HuH-7 (cell line): ENCODE measurements around the gene RAD50.
"Not testable (repeated sequence)": the region's sequence is repeated elsewhere in the genome, so short reads cannot be mapped to it uniquely, and the experiment has no call there.

Experiments used
- DNase-seq: peaks from one replicate; pipeline ENCODE4 v3.0.0; 2011; ENCODE audit warnings: low spot score

The RAD50 gene

DNA sequence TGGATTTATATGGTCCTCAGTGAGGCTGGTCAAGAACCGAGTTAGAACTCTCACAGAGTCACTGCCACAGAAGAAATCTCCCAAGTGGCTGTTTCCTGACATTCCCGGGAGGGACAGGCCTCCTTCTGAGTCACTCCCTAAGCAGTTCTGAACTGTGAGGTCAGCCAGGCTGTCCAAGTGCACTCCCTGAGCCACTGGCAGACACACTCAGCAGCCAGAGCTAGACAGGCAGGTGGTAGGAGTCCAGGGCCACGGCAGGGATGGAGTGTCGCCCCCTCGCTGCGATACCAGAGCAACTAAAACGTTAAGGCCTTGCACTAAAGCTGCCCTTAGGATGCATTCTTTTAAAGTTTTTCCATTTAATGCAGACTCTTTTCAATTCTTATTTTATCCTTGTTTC is 120.4 kb downstream of the RAD50 start:
- peak; percentile 63 for DNase-seq

DNA sequence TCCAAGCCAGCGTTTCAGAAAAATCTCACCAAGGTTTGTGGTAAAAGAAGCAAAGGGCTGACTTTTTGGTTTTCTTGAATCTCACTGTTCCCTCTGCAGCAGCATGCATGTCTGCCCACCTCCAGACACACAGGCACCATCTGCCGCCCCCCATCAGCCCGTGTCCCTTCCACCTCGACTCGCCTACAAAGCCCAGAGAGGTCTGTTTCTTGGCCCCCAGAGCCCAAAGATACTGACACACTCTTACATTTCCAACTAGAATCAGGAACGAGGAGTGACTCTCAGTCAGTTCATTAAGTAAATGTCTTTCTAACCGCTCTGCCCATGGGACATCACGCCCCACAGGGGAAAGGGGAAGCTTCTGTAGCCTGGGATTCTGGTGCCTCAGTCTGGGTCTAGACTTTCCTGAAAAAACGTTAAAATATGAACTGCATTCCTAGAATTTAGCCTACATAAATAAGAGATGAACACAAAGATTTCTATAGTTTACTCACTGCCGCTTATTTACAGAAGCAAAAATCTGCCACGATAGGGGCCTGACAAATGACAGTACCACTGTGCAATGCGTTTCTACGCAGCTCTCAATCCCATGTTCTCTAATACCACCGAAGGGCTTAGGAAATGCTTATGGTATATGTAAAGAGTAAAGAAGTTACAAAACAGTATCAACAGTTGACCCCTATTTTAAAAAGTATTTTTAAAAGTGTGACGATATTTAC is 121.1 kb downstream of the RAD50 start:
- DNase-seq = no peak

DNA sequence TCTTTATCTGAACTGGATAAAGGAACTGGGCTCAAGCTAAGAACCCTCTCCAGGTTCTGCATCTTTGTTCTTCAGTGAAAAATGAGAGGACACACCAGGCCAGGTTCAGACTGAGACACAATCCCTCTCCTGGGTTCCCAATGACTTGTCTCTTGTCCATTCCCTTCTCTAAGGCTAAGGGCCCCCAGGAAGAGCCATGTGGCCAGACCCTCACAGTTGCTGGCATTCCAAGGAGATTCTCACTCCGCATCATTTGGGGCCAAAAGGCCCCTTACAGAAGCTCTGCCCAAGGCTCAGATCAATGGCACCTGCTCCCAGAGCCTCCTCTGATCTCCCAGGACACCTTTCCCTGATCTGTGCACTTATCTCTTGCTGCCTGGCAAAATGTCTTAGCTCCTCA is 122.0 kb downstream of the RAD50 start:
- DNase-seq = no peak

DNA sequence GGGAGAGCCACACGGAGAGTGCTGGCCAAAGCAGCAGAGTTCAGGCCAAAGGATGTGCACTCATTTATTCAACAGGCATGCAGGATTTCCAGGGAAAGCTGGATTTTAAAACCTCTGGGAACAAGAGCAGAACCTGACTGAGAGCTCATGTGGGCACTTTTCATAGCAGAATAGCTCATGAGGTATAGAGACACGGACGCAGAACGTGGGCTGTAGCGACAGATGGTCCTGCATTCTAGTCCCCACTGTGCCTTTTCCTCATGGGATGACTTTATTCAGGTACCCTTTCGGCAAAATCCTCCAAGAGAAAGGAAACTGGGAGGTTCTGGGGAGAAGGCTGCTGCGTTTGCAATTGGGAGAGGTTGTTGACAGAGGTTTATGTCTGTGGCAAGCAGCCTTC is 122.4 kb downstream of the RAD50 start:
- DNase-seq = no peak

DNA sequence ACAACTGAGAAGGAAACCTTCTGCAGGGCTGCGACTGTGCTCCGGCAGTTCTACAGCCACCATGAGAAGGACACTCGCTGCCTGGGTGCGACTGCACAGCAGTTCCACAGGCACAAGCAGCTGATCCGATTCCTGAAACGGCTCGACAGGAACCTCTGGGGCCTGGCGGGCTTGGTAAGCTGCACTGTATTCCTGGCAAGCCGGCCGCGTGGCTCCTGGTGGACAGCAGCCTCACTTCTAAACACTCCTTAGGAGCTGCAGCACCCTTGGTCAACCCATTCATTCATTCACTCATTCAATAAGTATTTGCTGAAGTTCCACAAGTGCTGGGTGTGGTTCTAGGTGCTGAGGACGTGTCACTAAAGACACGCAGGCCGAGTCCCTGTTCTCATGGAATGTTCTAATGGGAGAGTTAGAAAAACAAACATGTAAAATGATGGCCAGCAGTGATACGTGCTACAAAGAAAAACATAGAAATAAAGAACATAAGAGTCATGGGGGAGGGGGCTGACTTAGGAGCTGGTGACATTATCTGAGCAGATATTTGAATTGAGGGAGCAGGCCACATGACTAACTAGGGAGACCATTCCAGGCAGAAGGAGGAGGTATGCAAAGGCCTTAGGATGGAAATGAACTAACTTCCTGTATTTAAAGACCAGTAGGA is 123.1 kb downstream of the RAD50 start:
- no peak for DNase-seq

DNA sequence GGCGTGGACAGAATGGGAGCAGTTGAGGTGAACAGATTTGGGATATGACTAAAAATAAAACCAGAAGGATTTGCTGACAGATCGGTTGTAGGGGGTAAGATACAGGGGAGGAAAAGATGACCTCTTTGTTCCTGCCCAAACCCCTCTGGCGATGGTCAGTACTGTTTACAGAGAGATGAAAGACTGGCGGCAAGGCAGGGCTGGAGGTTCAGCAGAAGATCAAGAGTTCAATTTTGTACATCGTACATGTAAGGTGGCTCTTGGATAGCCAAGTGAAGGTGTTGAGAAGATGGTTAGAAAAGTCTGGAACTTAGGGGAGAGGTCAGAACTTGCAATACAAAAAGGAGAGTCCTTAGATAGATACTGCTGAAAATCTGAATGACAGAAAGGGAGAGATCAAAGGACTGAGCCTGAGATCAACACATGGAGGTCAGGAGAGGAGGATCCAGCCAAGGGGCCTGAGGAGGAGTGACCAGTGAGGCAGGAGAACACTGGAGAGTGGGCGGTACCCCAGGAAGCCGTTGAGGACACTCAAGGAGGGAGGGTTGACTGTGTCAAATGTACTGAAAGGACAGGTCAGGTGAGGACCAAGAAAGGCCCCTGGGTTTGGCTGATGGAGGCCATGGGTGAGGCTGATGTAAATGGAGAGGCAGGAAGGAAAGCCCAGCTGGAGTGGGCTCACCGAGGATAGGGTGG is 124.2 kb downstream of the RAD50 start:
- no peak for DNase-seq

DNA sequence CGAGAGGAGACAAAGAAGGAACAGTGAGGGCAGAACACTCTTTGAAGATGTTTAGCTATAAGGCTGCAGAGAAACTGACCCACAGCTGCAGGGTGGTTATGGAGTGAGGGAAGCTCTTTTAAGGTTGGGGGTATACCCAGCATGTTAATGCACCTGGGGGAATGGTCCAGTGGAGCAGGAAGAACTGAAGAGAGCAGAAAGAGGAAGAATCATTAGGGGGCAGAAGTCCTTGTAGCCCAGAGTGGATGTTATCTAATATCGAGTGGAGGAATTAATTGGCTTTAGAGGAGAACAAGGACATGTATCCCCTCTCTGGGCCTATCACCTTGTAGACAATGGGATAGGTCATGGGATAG is 124.7 kb downstream of the RAD50 start:
- no peak for DNase-seq

DNA sequence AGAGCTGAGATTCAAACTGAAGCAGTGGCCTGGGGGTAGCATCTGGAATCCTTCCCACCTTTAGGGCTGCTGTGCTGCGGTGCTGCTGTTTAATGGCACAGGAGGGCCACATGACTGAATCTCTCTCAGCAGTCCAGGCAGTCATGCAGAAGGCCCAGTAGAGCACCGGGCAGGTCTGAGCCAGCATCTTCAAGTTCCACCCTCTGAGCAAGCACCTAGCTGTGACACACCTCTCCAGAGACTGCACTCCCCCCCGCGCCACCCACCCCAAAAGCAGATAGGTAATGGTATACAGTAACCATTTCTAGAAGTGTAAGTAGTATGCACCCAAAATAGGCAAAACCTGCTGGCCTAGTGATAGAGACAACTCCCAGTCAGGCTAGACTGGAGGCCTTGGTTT is 125.2 kb downstream of the RAD50 start:
- DNase-seq = no peak

DNA sequence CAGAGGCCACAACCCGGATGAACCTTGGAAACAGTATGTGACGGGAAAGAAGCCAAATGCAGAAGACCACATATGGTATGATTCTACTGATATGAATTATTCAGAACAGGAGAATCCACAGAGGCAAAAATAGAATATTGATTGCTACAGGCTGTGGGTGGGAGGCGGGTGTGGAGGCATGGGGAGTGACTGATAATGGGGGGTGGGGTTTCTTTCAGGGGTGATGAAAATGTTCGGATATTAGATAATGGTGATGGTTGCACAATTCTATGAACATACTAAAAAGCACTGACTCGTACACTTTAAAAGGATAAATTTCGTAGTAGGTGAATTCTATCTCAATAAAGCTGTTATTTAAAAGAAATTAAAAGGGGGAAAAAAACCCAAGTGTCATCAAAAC is 127.7 kb downstream of the RAD50 start:
- no peak for DNase-seq

DNA sequence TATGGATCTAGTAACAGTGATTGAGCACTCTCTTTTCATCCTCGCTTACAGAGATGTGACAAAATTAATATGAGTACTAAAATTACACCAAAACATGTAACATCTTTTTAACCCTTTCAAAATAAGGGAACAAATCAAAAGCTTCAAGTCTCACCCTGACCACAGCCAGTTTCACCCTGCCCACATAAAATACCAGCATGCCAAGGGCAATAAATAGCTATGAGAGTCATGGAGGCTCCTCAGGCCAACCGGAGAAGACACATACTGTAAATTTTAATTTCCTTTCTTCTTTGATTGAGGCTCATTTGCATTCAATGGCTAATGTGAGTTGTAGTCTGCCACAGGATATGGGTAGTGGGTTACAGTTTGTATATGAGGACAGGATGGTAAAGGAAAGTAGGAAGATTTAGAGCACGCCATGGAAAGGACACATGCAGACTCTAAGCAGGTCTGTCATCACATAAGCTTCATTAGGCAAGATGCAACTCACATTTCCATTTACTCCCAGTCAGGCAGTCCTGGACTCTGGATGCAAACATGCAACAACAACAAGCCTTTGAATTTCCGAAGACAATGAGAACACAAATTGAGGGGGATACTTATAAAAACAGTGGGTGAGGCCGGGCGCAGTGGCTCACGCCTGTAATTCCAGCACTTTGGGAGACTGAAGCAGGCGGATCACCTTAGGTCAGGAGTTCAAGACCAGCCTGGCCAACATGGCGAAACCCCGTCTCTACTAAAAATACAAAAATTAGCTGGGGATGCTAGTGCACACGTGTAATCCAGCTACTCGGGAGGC is 128.3 kb downstream of the RAD50 start:
- no peak for DNase-seq

DNA sequence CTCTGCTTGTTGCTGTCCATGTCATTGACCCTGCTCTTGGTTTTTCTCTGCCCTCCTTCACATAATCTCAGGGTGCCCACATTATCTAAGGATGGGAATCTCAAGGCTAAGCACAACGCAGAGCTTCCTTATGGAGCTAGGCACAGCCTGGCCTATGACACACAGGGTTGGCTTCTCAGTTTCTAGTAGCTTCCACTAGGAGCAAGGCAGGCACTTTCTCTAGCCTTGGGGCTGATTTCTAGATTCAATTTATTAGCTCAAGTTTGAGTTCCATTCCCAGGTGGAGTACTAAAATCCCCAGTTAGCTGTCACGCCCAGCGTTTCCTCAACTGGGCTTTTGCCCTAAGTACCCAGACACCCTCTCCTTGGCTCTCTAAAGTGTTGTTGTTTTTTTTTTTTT is 129.4 kb downstream of the RAD50 start:
- no peak for DNase-seq

DNA sequence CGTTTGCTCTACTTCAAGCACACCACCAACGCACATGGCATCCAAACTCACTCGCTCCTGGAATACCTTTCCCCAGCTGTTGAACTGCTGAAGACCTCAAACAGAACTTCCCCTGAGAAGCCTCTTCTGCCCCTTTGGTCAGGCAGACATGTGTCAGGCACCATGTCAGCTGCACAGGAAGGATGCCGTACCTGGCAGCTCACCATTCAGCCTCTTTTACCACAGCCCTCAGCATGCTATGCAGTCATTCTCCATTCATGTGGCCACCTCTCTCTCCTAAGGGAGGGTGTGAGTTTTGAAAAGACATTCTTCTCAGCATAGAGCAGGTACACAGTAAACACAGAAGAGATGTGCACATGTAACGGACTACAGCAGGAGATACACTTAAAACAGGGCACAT is 131.2 kb downstream of the RAD50 start:
- DNase-seq = no peak

DNA sequence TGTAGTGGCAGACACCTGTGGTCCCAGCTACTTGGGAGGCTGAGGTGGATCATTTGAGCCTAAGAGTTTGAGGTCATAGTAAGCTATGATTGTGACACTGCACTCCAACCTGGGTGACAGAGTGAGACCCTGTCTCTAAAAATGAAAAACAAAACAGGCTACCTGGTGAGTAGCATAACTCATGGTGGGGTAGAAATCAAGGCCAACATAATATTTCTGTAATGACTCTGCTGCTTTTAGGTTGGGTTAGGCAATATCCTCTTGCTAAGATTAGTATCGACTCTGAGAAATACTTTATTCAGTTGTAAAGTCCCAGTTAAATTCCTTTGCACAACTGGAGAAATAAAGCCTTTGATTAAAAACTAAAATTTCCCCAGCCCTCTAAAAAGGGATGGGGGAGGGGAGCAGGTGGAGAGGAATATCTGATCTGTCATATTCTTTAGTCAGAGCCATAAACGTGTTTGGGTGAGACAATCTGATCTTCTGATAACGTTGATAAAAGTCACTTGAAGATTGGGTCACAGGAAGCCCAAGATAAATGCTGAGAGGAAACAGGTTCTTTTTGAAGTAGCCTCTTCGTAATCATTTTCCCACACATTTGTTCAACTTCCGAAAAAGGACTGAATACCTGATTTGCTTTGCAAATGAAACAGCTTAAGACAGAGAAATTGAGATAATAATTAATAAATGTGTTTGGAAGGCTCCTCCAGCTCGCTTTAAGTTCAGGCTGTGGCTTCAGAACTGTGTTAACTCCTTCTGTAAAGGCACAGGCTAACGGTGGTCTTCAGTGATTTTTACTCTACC is 132.0 kb downstream of the RAD50 start:
- no peak for DNase-seq

DNA sequence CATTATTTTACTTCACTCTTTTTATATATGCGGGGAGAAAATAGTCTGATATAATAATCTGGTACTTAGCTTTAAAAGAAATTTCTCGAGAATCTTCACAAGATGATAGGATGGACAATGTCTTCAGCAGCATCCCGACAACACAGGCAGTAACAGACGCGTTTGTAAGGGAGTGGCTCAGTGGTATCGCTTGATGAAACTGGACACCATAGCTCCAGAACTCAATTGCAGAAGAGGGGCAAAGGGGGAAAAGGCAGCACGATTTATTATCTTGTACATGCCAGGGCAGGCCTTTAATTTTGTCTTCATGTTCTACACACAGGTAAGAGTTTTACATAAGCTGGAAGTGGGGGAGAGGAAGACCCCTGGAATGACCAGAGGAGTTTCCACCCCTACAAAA is 132.7 kb downstream of the RAD50 start:
- DNase-seq = no peak

DNA sequence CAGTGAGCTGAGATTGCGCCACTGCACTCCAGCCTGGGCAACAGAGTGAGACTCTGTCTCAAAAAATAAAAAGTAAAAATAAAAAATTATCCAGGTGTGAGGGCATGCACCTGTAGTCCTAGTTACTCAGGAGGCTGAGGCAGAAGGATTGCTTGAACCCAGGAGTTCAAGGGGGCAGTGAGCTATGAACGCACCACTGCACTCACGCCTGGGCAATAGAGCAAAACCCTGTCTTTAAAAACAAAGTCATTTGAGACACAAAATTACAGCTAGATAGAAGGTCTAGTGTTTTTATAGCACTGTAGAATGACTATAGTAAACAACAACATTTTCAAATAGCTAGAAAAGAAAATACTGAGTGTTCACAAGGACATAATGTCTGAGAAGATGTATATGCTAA is 133.4 kb downstream of the RAD50 start:
- no peak for DNase-seq

DNA sequence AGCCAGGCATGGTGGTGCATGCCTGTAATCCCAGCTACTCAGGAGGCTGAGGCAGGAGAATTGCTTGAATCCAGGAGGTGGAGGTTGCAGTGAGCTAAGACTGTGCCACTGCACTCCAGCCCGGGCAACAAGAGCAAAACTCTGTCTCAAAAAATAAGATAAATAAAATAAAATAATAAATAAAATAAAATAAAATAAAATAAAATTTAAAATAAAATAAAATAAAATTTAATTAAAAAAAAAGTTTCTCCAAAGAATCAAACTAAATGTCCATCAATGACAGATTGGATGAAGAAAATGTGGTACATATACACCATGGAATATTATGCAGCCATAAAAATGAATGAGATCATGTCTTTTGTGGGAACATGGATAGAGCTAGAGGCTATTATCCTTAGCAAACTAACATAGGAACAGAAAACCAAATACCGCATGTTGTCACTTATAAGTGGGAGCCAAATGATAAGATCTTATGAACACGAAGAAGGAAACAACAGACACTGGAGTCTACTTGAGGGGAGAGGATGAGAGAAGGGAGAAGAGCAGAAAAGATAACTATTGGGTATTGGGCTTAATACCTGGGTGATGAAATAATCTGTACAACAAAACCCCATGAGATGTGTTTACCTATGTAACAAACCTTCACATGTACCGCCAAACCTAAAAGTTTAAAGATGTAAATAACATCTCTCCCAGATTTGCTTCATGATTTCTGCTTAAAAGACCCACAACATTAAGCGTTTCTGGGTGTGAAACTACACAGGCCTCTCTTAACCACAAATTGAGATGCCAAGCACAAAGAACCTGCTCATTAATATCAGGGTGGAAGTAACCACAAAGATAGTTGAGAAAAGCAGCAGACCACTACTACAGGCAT is 135.2 kb downstream of the RAD50 start:
- DNase-seq = not testable (repeated sequence)

DNA sequence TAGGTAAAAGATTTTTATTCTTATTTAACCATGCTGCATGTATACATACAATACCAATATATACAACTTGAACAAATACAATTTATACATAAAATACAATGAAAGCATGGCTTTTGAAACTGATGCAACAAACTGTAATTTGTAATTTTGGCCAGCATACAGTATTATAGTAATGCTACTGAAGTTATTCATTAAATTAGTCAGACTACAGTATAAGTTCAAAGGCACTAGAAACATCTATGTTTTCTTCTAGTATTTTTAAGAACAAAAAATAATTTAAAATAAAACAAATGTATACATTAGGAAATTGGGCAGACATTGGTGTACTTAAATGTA is 135.8 kb downstream of the RAD50 start:
- DNase-seq = no peak
